HEK293T (cell line): ENCODE data around the gene NAGS.

Experiments
- CTCF ChIA-PET: fragments of 350-600 bp; formaldehyde crosslinking; extraction: SDS; loops from one replicate; lab custom pipeline; 2021; ENCODE audit warnings: antibody characterized with exemption, inconsistent platforms; lab: Yijun Ruan, JAX
- POLR2A ChIA-PET: fragments of 350-600 bp; formaldehyde crosslinking; extraction: SDS; loops from one replicate; lab custom pipeline; 2020; ENCODE audit warnings: antibody characterized with exemption, inconsistent platforms; lab: Yijun Ruan, JAX
- DNase-seq: peaks from one replicate; pipeline ENCODE4 v3.0.0; 2012; ENCODE audit warnings: mixed read lengths; ENCODE audit errors: extremely low spot score
- ARNT ChIP-seq: fragments of 450-650 bp; IDR thresholded peaks from 2 replicates; pipeline ENCODE4 v1.6.1; 2017; ENCODE audit warnings: mild to moderate bottlenecking
- BHLHE40 ChIP-seq: fragments of 450-650 bp; IDR thresholded peaks from 2 replicates; pipeline ENCODE4 v1.6.1; 2016; ENCODE audit warnings: mild to moderate bottlenecking, moderate library complexity, borderline replicate concordance
- CTBP1 ChIP-seq: fragments of 450-650 bp; IDR thresholded peaks from 2 replicates; pipeline ENCODE4 v1.6.1; 2016; ENCODE audit warnings: borderline replicate concordance
- ELF4 ChIP-seq: fragments of 450-650 bp; IDR thresholded peaks from 2 replicates; pipeline ENCODE4 v1.6.1; 2017; ENCODE audit warnings: antibody characterized with exemption
- FOXA1 ChIP-seq: fragments of 450-650 bp; IDR thresholded peaks from 2 replicates; pipeline ENCODE4 v1.6.1; 2016; ENCODE audit warnings: mild to moderate bottlenecking
- FOXK2 ChIP-seq: fragments of 450-650 bp; IDR thresholded peaks from 2 replicates; pipeline ENCODE4 v1.6.1; 2016; ENCODE audit warnings: mild to moderate bottlenecking
- FOXM1 ChIP-seq: fragments of 450-650 bp; IDR thresholded peaks from 2 replicates; pipeline ENCODE4 v1.6.1; 2017; ENCODE audit warnings: mild to moderate bottlenecking, borderline replicate concordance
- HDGF ChIP-seq: fragments of 450-650 bp; IDR thresholded peaks from 2 replicates; pipeline ENCODE4 v1.6.1; 2017; ENCODE audit warnings: antibody characterized with exemption, borderline replicate concordance
- L3MBTL2 ChIP-seq: fragments of 450-650 bp; conservative IDR thresholded peaks from 2 replicates; pipeline ENCODE4 v1.6.1; 2016; ENCODE audit warnings: mild to moderate bottlenecking
- LEF1 ChIP-seq: fragments of 450-650 bp; IDR thresholded peaks from 2 replicates; pipeline ENCODE4 v1.6.1; 2017; ENCODE audit warnings: mild to moderate bottlenecking, borderline replicate concordance
- NFRKB ChIP-seq: fragments of 450-650 bp; IDR thresholded peaks from 2 replicates; pipeline ENCODE4 v1.6.1; 2016; ENCODE audit warnings: mild to moderate bottlenecking, moderate library complexity
- SP1 ChIP-seq: fragments of 450-650 bp; IDR thresholded peaks from 2 replicates; pipeline ENCODE4 v1.6.1; 2017
- SUZ12 ChIP-seq: fragments of 450-650 bp; IDR thresholded peaks from 2 replicates; pipeline ENCODE4 v1.6.1; 2016; ENCODE audit warnings: mild to moderate bottlenecking
- TARDBP ChIP-seq: fragments of 450-650 bp; IDR thresholded peaks from 2 replicates; pipeline ENCODE4 v1.6.1; 2016
- ZNF384 ChIP-seq: fragments of 450-650 bp; IDR thresholded peaks from 2 replicates; pipeline ENCODE4 v1.6.1; 2016
- TF ChIP-seq, protein P1 (sequence below): fragments of 450-650 bp; IDR thresholded peaks from 2 replicates; pipeline ENCODE4 v1.6.1; 2016

The NAGS gene

DNA sequence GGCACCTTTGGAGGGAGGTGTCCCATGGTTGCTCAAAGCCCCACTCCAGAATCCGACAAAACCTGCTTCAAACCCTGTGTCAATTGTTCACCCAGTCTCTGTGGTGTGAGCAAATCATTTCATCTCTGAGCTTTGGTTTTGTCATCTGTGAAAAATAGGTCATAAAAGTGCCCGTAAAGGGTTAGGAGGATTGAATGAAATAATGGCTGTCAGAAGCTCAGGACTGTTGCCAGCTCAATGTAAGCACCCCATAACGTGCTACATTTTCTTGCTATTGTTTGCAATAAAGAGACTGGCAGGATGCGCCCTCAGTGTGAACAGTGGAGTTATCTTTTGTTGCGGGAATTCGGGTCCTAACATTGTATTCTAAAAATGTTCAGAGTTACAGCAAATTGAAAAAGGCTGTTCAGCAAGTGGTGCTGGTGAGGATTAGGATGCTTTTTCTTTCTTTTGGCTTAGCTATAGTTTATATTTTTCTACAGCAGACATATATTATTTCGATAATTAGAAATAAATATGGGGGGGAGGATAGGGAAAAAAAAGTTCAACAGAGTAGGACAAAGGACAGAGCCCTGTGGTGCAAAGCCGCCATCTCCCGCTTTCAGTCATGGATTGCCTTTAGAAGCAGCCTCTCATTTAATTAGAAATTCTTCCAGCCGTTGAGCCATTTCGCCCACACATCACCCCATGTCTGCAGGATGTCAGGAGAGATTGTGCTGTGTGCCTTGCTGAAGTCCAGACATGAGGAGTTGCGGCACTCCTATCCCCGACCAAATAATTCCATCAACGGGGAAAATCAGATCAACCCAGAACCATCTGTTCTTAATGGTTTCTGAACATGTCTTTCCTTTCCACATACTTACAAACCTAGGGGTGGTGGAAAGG lies 29.8 kb upstream of the NAGS start:
- CTCF ChIA-PET = interaction anchor here (1.0 kb wide), 2 partner anchors 9 to 143 kb away, joined by 3 to 4 read pairs; no protein-coding TSS in a partner anchor
- POLR2A ChIA-PET = interaction anchor here (0.8 to 1.7 kb wide), 2 partner anchors 9 to 92 kb away, joined by 3 to 6 read pairs; partner anchors contain the start of gene LSM12
- no peak for DNase-seq
- TF ChIP-seq, protein P1, sequence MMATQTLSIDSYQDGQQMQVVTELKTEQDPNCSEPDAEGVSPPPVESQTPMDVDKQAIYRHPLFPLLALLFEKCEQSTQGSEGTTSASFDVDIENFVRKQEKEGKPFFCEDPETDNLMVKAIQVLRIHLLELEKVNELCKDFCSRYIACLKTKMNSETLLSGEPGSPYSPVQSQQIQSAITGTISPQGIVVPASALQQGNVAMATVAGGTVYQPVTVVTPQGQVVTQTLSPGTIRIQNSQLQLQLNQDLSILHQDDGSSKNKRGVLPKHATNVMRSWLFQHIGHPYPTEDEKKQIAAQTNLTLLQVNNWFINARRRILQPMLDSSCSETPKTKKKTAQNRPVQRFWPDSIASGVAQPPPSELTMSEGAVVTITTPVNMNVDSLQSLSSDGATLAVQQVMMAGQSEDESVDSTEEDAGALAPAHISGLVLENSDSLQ = peak; percentile 63; the same call in 1 of the 2 replicates
- TF ChIP-seq FOXK2 = no peak
- no peak for TF ChIP-seq L3MBTL2
- TF ChIP-seq LEF1 = no peak
- TF ChIP-seq ZNF384 = no peak
- TF ChIP-seq TARDBP = no peak

DNA sequence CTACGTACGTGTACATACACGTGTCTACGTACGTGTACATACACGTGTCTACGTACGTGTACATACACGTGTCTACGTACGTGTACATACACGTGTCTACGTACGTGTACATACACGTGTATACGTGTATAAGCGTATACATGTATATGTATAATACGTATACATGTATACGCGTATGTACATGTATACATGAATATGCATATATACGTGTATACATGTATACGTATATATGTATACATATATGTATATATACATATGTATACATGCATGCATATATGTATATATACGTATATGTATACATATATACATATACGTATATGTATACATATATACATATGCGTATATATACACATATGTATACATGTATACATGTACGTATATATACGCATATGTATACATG lies 28.5 kb upstream of the NAGS start:
- TF ChIP-seq FOXA1 (no peak), FOXM1 (no peak), LEF1 (no peak), ZNF384 (no peak)
- no peak for DNase-seq
- CTCF ChIA-PET = no interaction called here
- POLR2A ChIA-PET = no interaction called here

DNA sequence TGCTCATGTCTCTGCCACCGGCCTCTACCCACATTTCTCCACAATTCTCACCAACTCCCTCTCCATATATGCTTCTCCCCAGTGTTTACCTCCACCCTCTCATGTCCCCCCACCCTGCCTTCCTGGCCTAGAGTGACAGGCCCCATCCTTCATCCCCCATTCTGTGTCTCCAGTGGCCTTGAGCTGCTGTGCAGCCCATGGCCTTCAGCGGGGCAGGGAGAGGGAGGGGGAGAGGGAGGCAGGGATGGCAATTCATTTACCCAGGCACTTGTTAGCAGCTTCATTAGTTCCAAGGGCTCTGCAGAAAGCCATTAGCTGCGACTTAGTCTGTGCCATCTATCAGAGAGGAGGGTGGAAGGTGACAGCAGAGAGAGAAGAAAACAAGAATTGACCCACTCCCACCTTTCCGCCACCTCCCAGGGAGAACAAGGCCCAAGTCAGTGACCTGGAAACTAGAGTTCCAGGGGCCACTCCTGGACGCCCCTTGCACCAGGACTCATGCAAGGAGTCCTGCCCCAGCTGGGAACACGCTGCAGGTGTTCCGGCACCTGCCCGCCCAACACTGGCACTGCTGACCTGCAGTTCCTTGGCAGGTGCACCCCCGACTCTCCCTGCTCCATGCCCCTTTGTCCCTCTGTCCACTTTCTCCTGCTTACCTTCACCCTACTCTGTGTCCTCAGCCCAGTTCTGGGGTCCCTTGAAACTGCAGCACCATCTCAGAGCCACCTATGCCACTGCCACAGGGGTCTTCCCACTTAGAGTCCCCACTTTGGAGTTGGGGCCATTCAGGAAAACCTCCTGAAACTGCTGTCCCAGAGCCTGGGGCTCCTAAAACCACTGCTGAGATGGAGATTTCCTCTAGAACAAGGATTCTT lies 27.2 kb upstream of the NAGS start:
- TF ChIP-seq TARDBP (no peak), CTBP1 (no peak), ELF4 (no peak), LEF1 (no peak), NFRKB (no peak)

DNA sequence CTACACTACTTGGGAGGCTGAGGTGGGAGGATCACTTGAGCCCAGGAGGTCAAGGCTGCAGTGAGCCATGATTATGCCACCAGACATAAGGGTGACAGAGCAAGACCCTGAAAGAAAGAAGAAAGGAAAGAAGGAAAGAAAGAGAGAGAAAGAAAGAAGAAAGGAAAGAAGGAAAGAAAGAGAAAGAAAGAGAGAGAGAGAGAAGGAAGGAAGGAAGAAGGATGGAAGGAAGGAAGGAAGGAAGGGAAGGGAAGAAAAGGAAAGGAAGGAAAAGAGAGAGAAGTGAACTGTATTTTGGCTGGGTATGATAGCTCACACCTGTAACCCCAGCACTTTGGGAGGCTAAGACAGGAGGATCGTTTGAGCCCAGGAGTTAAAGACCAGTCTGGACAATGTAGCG lies 26.3 kb upstream of the NAGS start:
- TF ChIP-seq L3MBTL2 (no peak), SP1 (no peak), LEF1 (no peak), HDGF (no peak), FOXA1 (no peak), ARNT (no peak), BHLHE40 (no peak), ELF4 (no peak), TARDBP (no peak), ZNF384 (no peak), CTBP1 (no peak), FOXK2 (no peak), NFRKB (no peak), FOXM1 (no peak), SUZ12 (no peak)
- TF ChIP-seq, protein P1 = no peak
- ChIA-PET POLR2A (no interaction called here), CTCF (no interaction called here)
- DNase-seq = no peak

More for the DNA sequence above, 27.2 kb upstream of the NAGS start:
- ChIA-PET CTCF (interaction anchor here (0.7 kb wide), 1 partner anchor 84 kb away, joined by 3 read pairs; no protein-coding TSS in a partner anchor), POLR2A (no interaction called here)
- no peak for DNase-seq

DNA sequence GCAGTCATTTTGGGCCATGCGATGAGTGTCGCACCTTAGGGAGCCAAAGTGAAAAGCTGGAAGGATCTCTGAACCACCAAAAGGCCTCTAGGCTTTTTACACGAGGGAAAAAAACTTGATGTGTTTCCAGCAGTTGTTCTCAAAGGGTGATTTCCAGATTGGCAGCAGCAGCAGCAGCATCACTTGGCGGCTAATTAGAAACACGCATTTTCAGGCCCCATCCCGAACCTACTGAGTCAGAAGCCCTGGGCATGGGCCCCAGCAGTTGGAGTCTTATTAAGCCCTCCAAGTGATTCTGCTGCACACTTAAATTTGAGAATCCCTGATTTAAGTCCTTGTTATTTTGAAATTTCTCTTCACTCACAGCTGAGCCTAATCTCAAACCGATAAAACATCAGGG lies 25.4 kb upstream of the NAGS start:
- no peak for DNase-seq
- POLR2A ChIA-PET = no interaction called here
- CTCF ChIA-PET = interaction anchor here (1.1 kb wide), 1 partner anchor 35 kb away, joined by 6 read pairs; no protein-coding TSS in a partner anchor
- TF ChIP-seq ELF4 (no peak), L3MBTL2 (no peak), NFRKB (no peak), HDGF (no peak), ZNF384 (no peak), TARDBP (no peak)

DNA sequence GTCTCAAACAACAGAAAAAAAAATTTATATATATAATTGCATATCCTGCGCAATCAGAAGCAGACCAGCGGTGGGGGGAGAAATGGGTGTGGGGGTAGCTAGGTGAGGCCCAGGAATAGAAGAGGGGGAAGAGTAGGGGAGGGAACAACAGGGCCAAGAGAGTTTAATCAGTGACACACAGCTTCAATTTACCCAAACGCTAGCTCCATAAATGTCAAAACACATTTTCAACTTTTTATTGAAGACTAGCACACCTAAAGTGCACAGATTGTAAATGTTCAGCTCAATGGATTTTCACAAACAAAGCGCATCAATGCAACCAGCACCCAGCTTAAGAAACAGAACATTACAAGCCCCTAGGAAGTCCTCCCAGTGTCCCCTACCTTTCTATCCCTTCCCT lies 24.8 kb upstream of the NAGS start:
- ChIA-PET POLR2A (no interaction called here), CTCF (interaction anchor here (0.7 to 1.1 kb wide), 2 partner anchors 36 to 434 kb away, joined by 3 to 6 read pairs; no protein-coding TSS in a partner anchor)
- TF ChIP-seq ZNF384 (no peak), HDGF (no peak), LEF1 (no peak), CTBP1 (no peak), BHLHE40 (no peak), SUZ12 (no peak), SP1 (no peak), L3MBTL2 (no peak), ARNT (no peak), FOXK2 (no peak), ELF4 (no peak), FOXA1 (no peak), FOXM1 (no peak), TARDBP (no peak), NFRKB (no peak)
- TF ChIP-seq, protein P1 = no peak
- no peak for DNase-seq
